Activated T-helper 1 cell treated with anti-CD3 and anti-CD28 coated beads, Interleukin-12 subunit alpha, Interleukin-12 subunit beta, Interleukin-2, Interleukin-4 antibody, amounts not matched to agents 30 ng/mL and 10 ng/mL and 1 ng/mL, durations not matched to agents 14 hours and 24 hours and 36 hours (primary cell): ENCODE measurements around the gene TNFAIP8L3. TPM values are rescaled to one million over a fixed set of nuclear protein-coding genes. Genes with fewer than 3 reads are reported as not detected.
"Not testable (repeated sequence)": the region's sequence is repeated elsewhere in the genome, so short reads cannot be mapped to it uniquely, and the experiment has no call there.

Experiments used
- DNase-seq: peaks from one replicate; pipeline ENCODE4 v3.0.0; 2021; ENCODE audit warnings: low spot score
- H3K27ac Mint-ChIP-seq: one replicate; pipeline ENCODE4 v1.8.0; 2021; ENCODE audit warnings: mild to moderate bottlenecking, mixed read lengths
- H3K27me3 Mint-ChIP-seq: one replicate; pipeline ENCODE4 v1.8.0; 2022; ENCODE audit warnings: mild to moderate bottlenecking, moderate library complexity, mixed read lengths; ENCODE audit not compliant: insufficient read depth
- H3K36me3 Mint-ChIP-seq: one replicate; pipeline ENCODE4 v1.8.0; 2021; ENCODE audit warnings: low read depth, mixed read lengths
- H3K4me1 Mint-ChIP-seq: one replicate; pipeline ENCODE4 v1.8.0; 2021; ENCODE audit warnings: low read depth, mixed read lengths
- H3K4me3 Mint-ChIP-seq: one replicate; pipeline ENCODE4 v1.8.0; 2021; ENCODE audit warnings: mild to moderate bottlenecking, moderate library complexity, mixed read lengths
- H3K9me3 Mint-ChIP-seq: one replicate; pipeline ENCODE4 v1.8.0; 2021; ENCODE audit warnings: mixed read lengths
- intact Hi-C: fragments of 100-400 bp; cut with micrococcal nuclease; formaldehyde crosslinking; loops from one replicate; pipeline ENCODE4 v1.15.1; 2024
- total RNA-seq: library from RNA; stranded (reverse); gene quantifications from 2 replicates; pipeline ENCODE4 v1.2.3, GENCODE V29; 2022

The TNFAIP8L3 gene
- total RNA-seq, 1 donor from 2014 or later: 0.49 TPM

GRCh38 chr15:51130344-51130743, 35.6 kb upstream of the TNFAIP8L3 start:
- Mint-ChIP-seq H3K9me3 (no peaks in the 10 kb centered on the region), H3K4me3 (no peak overlapping the region), H3K36me3 (no peaks in the 10 kb centered on the region), H3K4me1 (peaks cover 9% of the 10 kb centered on the region), H3K27me3 (peaks cover 7% of the 10 kb centered on the region), H3K27ac (no peak overlapping the region)
- no peak for DNase-seq
- intact Hi-C loops: no loop called here

- Mint-ChIP-seq H3K4me1 (peaks cover 9% of the 10 kb centered on the region), H3K27ac (no peak overlapping the region)
Measured at GRCh38 chr15:51129535-51130188, 35.0 kb upstream of the TNFAIP8L3 start.

GRCh38 chr15:51128701-51129100, 34.0 kb upstream of the TNFAIP8L3 start:
- peaks cover 9% of the 10 kb centered on the region for H3K4me1 Mint-ChIP-seq
- intact Hi-C loops: no loop called here
- H3K36me3 Mint-ChIP-seq: no peaks in the 10 kb centered on the region
- peaks cover 7% of the 10 kb centered on the region for H3K27me3 Mint-ChIP-seq
- H3K27ac Mint-ChIP-seq: no peak overlapping the region
- no peak for DNase-seq
- no peaks in the 10 kb centered on the region for H3K9me3 Mint-ChIP-seq
- H3K4me3 Mint-ChIP-seq: no peak overlapping the region

More at GRCh38 chr15:51129535-51130188, 35.0 kb upstream of the TNFAIP8L3 start:
- H3K36me3 Mint-ChIP-seq: no peaks in the 10 kb centered on the region
- peaks cover 7% of the 10 kb centered on the region for H3K27me3 Mint-ChIP-seq
- no peaks in the 10 kb centered on the region for H3K9me3 Mint-ChIP-seq
- DNase-seq: no peak
- intact Hi-C loops: no loop called here
- H3K4me3 Mint-ChIP-seq: no peak overlapping the region

- no peak overlapping the region for H3K27ac Mint-ChIP-seq
- no peak for DNase-seq
- peaks cover 9% of the 10 kb centered on the region for H3K4me1 Mint-ChIP-seq
- no peak overlapping the region for H3K4me3 Mint-ChIP-seq
- no peaks in the 10 kb centered on the region for H3K9me3 Mint-ChIP-seq
- intact Hi-C loops: no loop called here
- peaks cover 7% of the 10 kb centered on the region for H3K27me3 Mint-ChIP-seq
- no peaks in the 10 kb centered on the region for H3K36me3 Mint-ChIP-seq
Measured at GRCh38 chr15:51126842-51127241, 32.1 kb upstream of the TNFAIP8L3 start.

- H3K27me3 Mint-ChIP-seq, H3K36me3 Mint-ChIP-seq, H3K4me3 Mint-ChIP-seq, H3K4me1 Mint-ChIP-seq, H3K9me3 Mint-ChIP-seq, intact Hi-C loops, H3K27ac Mint-ChIP-seq, DNase-seq: not testable (repeated sequence)
Measured at GRCh38 chr15:51123002-51123401, 28.3 kb upstream of the TNFAIP8L3 start.

GRCh38 chr15:51121631-51122225, 27.0 kb upstream of the TNFAIP8L3 start:
- H3K36me3 Mint-ChIP-seq: no peaks in the 10 kb centered on the region
- H3K27ac Mint-ChIP-seq: no peak overlapping the region
- intact Hi-C loops: no loop called here
- peaks cover 4% of the 10 kb centered on the region for H3K9me3 Mint-ChIP-seq
- no peak for DNase-seq
- peaks cover 7% of the 10 kb centered on the region for H3K4me1 Mint-ChIP-seq
- H3K27me3 Mint-ChIP-seq: peaks cover 12% of the 10 kb centered on the region
- H3K4me3 Mint-ChIP-seq: no peak overlapping the region

- peaks cover under 1% of the 10 kb centered on the region for H3K4me1 Mint-ChIP-seq
- peaks cover 4% of the 10 kb centered on the region for H3K9me3 Mint-ChIP-seq
- intact Hi-C loops: no loop called here
- peaks cover 12% of the 10 kb centered on the region for H3K27me3 Mint-ChIP-seq
- no peak for DNase-seq
- H3K4me3 Mint-ChIP-seq: no peak overlapping the region
- H3K27ac Mint-ChIP-seq: no peak overlapping the region
- no peaks in the 10 kb centered on the region for H3K36me3 Mint-ChIP-seq
Measured at GRCh38 chr15:51121118-51121517, 26.4 kb upstream of the TNFAIP8L3 start.

GRCh38 chr15:51119120-51119519, 24.4 kb upstream of the TNFAIP8L3 start:
- peaks cover 4% of the 10 kb centered on the region for H3K9me3 Mint-ChIP-seq
- no peak overlapping the region for H3K4me3 Mint-ChIP-seq
- H3K27ac Mint-ChIP-seq: no peak overlapping the region
- H3K27me3 Mint-ChIP-seq: peaks cover 12% of the 10 kb centered on the region
- intact Hi-C loops: no loop called here
- H3K36me3 Mint-ChIP-seq: no peaks in the 10 kb centered on the region
- H3K4me1 Mint-ChIP-seq: no peaks in the 10 kb centered on the region
- no peak for DNase-seq

GRCh38 chr15:51117270-51117669, 22.6 kb upstream of the TNFAIP8L3 start:
- Mint-ChIP-seq H3K9me3 (peaks cover 4% of the 10 kb centered on the region), H3K27ac (no peak overlapping the region), H3K27me3 (peaks cover 11% of the 10 kb centered on the region), H3K4me1 (no peaks in the 10 kb centered on the region), H3K36me3 (no peaks in the 10 kb centered on the region), H3K4me3 (no peak overlapping the region)
- DNase-seq: no peak
- intact Hi-C loops: no loop called here

- DNase-seq: no peak
- no peaks in the 10 kb centered on the region for H3K36me3 Mint-ChIP-seq
- no peaks in the 10 kb centered on the region for H3K4me1 Mint-ChIP-seq
- intact Hi-C loops: no loop called here
- peaks cover 4% of the 10 kb centered on the region for H3K9me3 Mint-ChIP-seq
- H3K27me3 Mint-ChIP-seq: peaks cover 12% of the 10 kb centered on the region
- H3K27ac Mint-ChIP-seq: no peak overlapping the region
- no peak overlapping the region for H3K4me3 Mint-ChIP-seq
Measured at GRCh38 chr15:51114437-51115119, 19.9 kb upstream of the TNFAIP8L3 start.

GRCh38 chr15:51112078-51112477, 17.4 kb upstream of the TNFAIP8L3 start:
- H3K9me3 Mint-ChIP-seq: no peaks in the 10 kb centered on the region
- no peak overlapping the region for H3K4me3 Mint-ChIP-seq
- H3K27me3 Mint-ChIP-seq: peaks cover 12% of the 10 kb centered on the region
- intact Hi-C loops: no loop called here
- H3K36me3 Mint-ChIP-seq: no peaks in the 10 kb centered on the region
- H3K4me1 Mint-ChIP-seq: no peaks in the 10 kb centered on the region
- no peak overlapping the region for H3K27ac Mint-ChIP-seq
- DNase-seq: no peak

- intact Hi-C loops: no loop called here
Measured at GRCh38 chr15:51111061-51111460, 16.4 kb upstream of the TNFAIP8L3 start.

GRCh38 chr15:51110171-51110570, 15.5 kb upstream of the TNFAIP8L3 start:
- Mint-ChIP-seq H3K27ac (no peak overlapping the region), H3K9me3 (no peaks in the 10 kb centered on the region), H3K4me3 (no peak overlapping the region), H3K4me1 (no peaks in the 10 kb centered on the region), H3K36me3 (no peaks in the 10 kb centered on the region), H3K27me3 (peaks cover 12% of the 10 kb centered on the region)
- no peak for DNase-seq
- intact Hi-C loops: no loop called here

More at GRCh38 chr15:51111061-51111460, 16.4 kb upstream of the TNFAIP8L3 start:
- Mint-ChIP-seq H3K27me3 (peaks cover 12% of the 10 kb centered on the region), H3K27ac (no peak overlapping the region), H3K4me1 (no peaks in the 10 kb centered on the region), H3K9me3 (no peaks in the 10 kb centered on the region), H3K4me3 (no peak overlapping the region), H3K36me3 (no peaks in the 10 kb centered on the region)
- no peak for DNase-seq
